ENCODE results near the gene ADGRG7. TPM values are rescaled to one million over a fixed set of nuclear protein-coding genes. Genes with fewer than 3 reads are reported as not detected.
"Not testable (repeated sequence)": the region's sequence is repeated elsewhere in the genome, so short reads cannot be mapped to it uniquely, and the experiment has no call there.

ADGRG7 gene
- total and polyA plus RNA-seq, 4 donors: 0.08 to 1.4 (median 0.51) TPM; not detected in 1

- H3K4me1 ChIP-seq (ENCODE audit: control insufficient read depth in 1 of 2, insufficient read depth in 2 of 2, low read length in 2 of 2): no peaks in the 10 kb centered on the region
- H3K27me3 ChIP-seq (ENCODE audit: control insufficient read depth in 1 of 2, insufficient read depth in 2 of 2, low read length in 1 of 2): no peaks in the 10 kb centered on the region
- no peak overlapping the region for H3K4me3 ChIP-seq (ENCODE audit: low read length in 2 of 2)
- WGBS, 2 donors: 96 to 97% methylated on average over 6 of the region's 6 CpGs
- H3K9me3 ChIP-seq (ENCODE audit: control insufficient read depth, low read length): no peaks in the 10 kb centered on the region
- H3K27ac ChIP-seq (ENCODE audit: low read depth in 1 of 2, low read length in 2 of 2): no peak overlapping the region
- DNase-seq (no peak), ATAC-seq (ENCODE audit: low FRiP score) (no peak)
- intact Hi-C loops (cut with DNase I): no loop called here
- peaks cover 0 to 5% of the 10 kb centered on the region in 2 donors for H3K36me3 ChIP-seq (ENCODE audit: control insufficient read depth in 1 of 2, insufficient read depth in 2 of 2, low read length in 1 of 2)
These were observed 33.7 kb upstream of the ADGRG7 start for GRCh38 chr3:100575704-100576103.

GRCh38 chr3:100577382-100578008 lies 31.9 kb upstream of the ADGRG7 start:
- Histone ChIP-seq H3K9me3 (ENCODE audit: control insufficient read depth, low read length) (no peaks in the 10 kb centered on the region), H3K27me3 (ENCODE audit: control insufficient read depth in 1 of 2, insufficient read depth in 2 of 2, low read length in 1 of 2) (no peaks in the 10 kb centered on the region), H3K36me3 (ENCODE audit: control insufficient read depth in 1 of 2, insufficient read depth in 2 of 2, low read length in 1 of 2) (peaks cover 0 to 5% of the 10 kb centered on the region in 2 donors), H3K4me1 (ENCODE audit: control insufficient read depth in 1 of 2, insufficient read depth in 2 of 2, low read length in 2 of 2) (no peaks in the 10 kb centered on the region), H3K27ac (ENCODE audit: low read depth in 1 of 2, low read length in 2 of 2) (no peak overlapping the region), H3K4me3 (ENCODE audit: low read length in 2 of 2) (no peak overlapping the region)
- no peak for ATAC-seq (ENCODE audit: low FRiP score)
- intact Hi-C loops (cut with DNase I): no loop called here
- DNase-seq: no peak
- WGBS, 2 donors: 79 to 86% methylated on average over 1 of the region's 1 CpG

- Histone ChIP-seq H3K9me3 (ENCODE audit: control insufficient read depth, low read length) (no peaks in the 10 kb centered on the region), H3K27me3 (ENCODE audit: control insufficient read depth in 1 of 2, insufficient read depth in 2 of 2, low read length in 1 of 2) (no peaks in the 10 kb centered on the region), H3K36me3 (ENCODE audit: control insufficient read depth in 1 of 2, insufficient read depth in 2 of 2, low read length in 1 of 2) (peaks cover 0 to 5% of the 10 kb centered on the region in 2 donors), H3K27ac (ENCODE audit: low read depth in 1 of 2, low read length in 2 of 2) (no peak overlapping the region), H3K4me1 (ENCODE audit: control insufficient read depth in 1 of 2, insufficient read depth in 2 of 2, low read length in 2 of 2) (no peaks in the 10 kb centered on the region), H3K4me3 (ENCODE audit: low read length in 2 of 2) (no peak overlapping the region)
- no peak for ATAC-seq (ENCODE audit: low FRiP score)
- intact Hi-C loops (cut with DNase I): no loop called here
- no peak for DNase-seq
These were observed 30.8 kb upstream of the ADGRG7 start for GRCh38 chr3:100578646-100579045.

GRCh38 chr3:100580147-100580546 lies 29.3 kb upstream of the ADGRG7 start:
- Histone ChIP-seq H3K4me3 (ENCODE audit: low read length in 2 of 2) (no peak overlapping the region), H3K36me3 (ENCODE audit: control insufficient read depth in 1 of 2, insufficient read depth in 2 of 2, low read length in 1 of 2) (peaks cover 0 to 5% of the 10 kb centered on the region in 2 donors), H3K9me3 (ENCODE audit: control insufficient read depth, low read length) (no peaks in the 10 kb centered on the region), H3K27me3 (ENCODE audit: control insufficient read depth in 1 of 2, insufficient read depth in 2 of 2, low read length in 1 of 2) (no peaks in the 10 kb centered on the region), H3K27ac (ENCODE audit: low read depth in 1 of 2, low read length in 2 of 2) (no peak overlapping the region), H3K4me1 (ENCODE audit: control insufficient read depth in 1 of 2, insufficient read depth in 2 of 2, low read length in 2 of 2) (no peaks in the 10 kb centered on the region)
- intact Hi-C loops (cut with DNase I): no loop called here
- WGBS, 2 donors: 23 to 62% methylated on average over 2 of the region's 2 CpGs
- ATAC-seq (ENCODE audit: low FRiP score) (no peak), DNase-seq (no peak)

GRCh38 chr3:100581650-100582049 lies 27.8 kb upstream of the ADGRG7 start:
- intact Hi-C loops (cut with DNase I): no loop called here
- no peak for ATAC-seq (ENCODE audit: low FRiP score)
- Histone ChIP-seq H3K4me1 (ENCODE audit: control insufficient read depth in 1 of 2, insufficient read depth in 2 of 2, low read length in 2 of 2) (no peaks in the 10 kb centered on the region), H3K27ac (ENCODE audit: low read depth in 1 of 2, low read length in 2 of 2) (no peak overlapping the region), H3K27me3 (ENCODE audit: control insufficient read depth in 1 of 2, insufficient read depth in 2 of 2, low read length in 1 of 2) (no peaks in the 10 kb centered on the region), H3K36me3 (ENCODE audit: control insufficient read depth in 1 of 2, insufficient read depth in 2 of 2, low read length in 1 of 2) (peaks cover 0 to 5% of the 10 kb centered on the region in 2 donors), H3K4me3 (ENCODE audit: low read length in 2 of 2) (no peak overlapping the region), H3K9me3 (ENCODE audit: control insufficient read depth, low read length) (no peaks in the 10 kb centered on the region)
- 83 to 85% methylated on average over 1 of the region's 1 CpG for WGBS, 2 donors
- no peak for DNase-seq

GRCh38 chr3:100582157-100582556 lies 27.2 kb upstream of the ADGRG7 start:
- H3K4me3 ChIP-seq (ENCODE audit: low read length in 2 of 2); H3K27ac ChIP-seq (ENCODE audit: low read depth in 1 of 2, low read length in 2 of 2); ATAC-seq (ENCODE audit: low FRiP score); H3K9me3 ChIP-seq (ENCODE audit: control insufficient read depth, low read length); DNase-seq; H3K36me3 ChIP-seq (ENCODE audit: control insufficient read depth in 1 of 2, insufficient read depth in 2 of 2, low read length in 1 of 2); H3K27me3 ChIP-seq (ENCODE audit: control insufficient read depth in 1 of 2, insufficient read depth in 2 of 2, low read length in 1 of 2); intact Hi-C loops (cut with DNase I); H3K4me1 ChIP-seq (ENCODE audit: control insufficient read depth in 1 of 2, insufficient read depth in 2 of 2, low read length in 2 of 2): not testable (repeated sequence)
- WGBS, 2 donors: 84 to 87% methylated on average over 10 of the region's 10 CpGs

- intact Hi-C loops (cut with DNase I): no loop called here
- Histone ChIP-seq H3K9me3 (ENCODE audit: control insufficient read depth, low read length) (no peaks in the 10 kb centered on the region), H3K36me3 (ENCODE audit: control insufficient read depth in 1 of 2, insufficient read depth in 2 of 2, low read length in 1 of 2) (no peaks in the 10 kb centered on the region), H3K27ac (ENCODE audit: low read depth in 1 of 2, low read length in 2 of 2) (no peak overlapping the region), H3K27me3 (ENCODE audit: control insufficient read depth in 1 of 2, insufficient read depth in 2 of 2, low read length in 1 of 2) (no peaks in the 10 kb centered on the region), H3K4me1 (ENCODE audit: control insufficient read depth in 1 of 2, insufficient read depth in 2 of 2, low read length in 2 of 2) (no peaks in the 10 kb centered on the region), H3K4me3 (ENCODE audit: low read length in 2 of 2) (no peak overlapping the region)
- no peak for DNase-seq
- ATAC-seq (ENCODE audit: low FRiP score): no peak
- 94 to 95% methylated on average over 3 of the region's 3 CpGs for WGBS, 2 donors
These were observed 25.2 kb upstream of the ADGRG7 start for GRCh38 chr3:100584101-100584660.

- Histone ChIP-seq H3K9me3 (ENCODE audit: control insufficient read depth, low read length) (no peaks in the 10 kb centered on the region), H3K27me3 (ENCODE audit: control insufficient read depth in 1 of 2, insufficient read depth in 2 of 2, low read length in 1 of 2) (no peaks in the 10 kb centered on the region), H3K4me1 (ENCODE audit: control insufficient read depth in 1 of 2, insufficient read depth in 2 of 2, low read length in 2 of 2) (no peaks in the 10 kb centered on the region), H3K27ac (ENCODE audit: low read depth in 1 of 2, low read length in 2 of 2) (no peak overlapping the region), H3K4me3 (ENCODE audit: low read length in 2 of 2) (no peak overlapping the region), H3K36me3 (ENCODE audit: control insufficient read depth in 1 of 2, insufficient read depth in 2 of 2, low read length in 1 of 2) (no peaks in the 10 kb centered on the region)
- 80 to 99% methylated on average over 3 of the region's 3 CpGs for WGBS, 2 donors
- DNase-seq (no peak), ATAC-seq (ENCODE audit: low FRiP score) (no peak)
- intact Hi-C loops (cut with DNase I): no loop called here
These were observed 22.6 kb upstream of the ADGRG7 start for GRCh38 chr3:100586832-100587231.

GRCh38 chr3:100588251-100588650 lies 21.1 kb upstream of the ADGRG7 start:
- no peaks in the 10 kb centered on the region for H3K36me3 ChIP-seq (ENCODE audit: control insufficient read depth in 1 of 2, insufficient read depth in 2 of 2, low read length in 1 of 2)
- H3K4me1 ChIP-seq (ENCODE audit: control insufficient read depth in 1 of 2, insufficient read depth in 2 of 2, low read length in 2 of 2): no peaks in the 10 kb centered on the region
- WGBS, 2 donors: 81% methylated on average over 1 of the region's 1 CpG
- no peaks in the 10 kb centered on the region for H3K27me3 ChIP-seq (ENCODE audit: control insufficient read depth in 1 of 2, insufficient read depth in 2 of 2, low read length in 1 of 2)
- no peak overlapping the region for H3K27ac ChIP-seq (ENCODE audit: low read depth in 1 of 2, low read length in 2 of 2)
- ATAC-seq (ENCODE audit: low FRiP score): no peak
- no peak overlapping the region for H3K4me3 ChIP-seq (ENCODE audit: low read length in 2 of 2)
- no peaks in the 10 kb centered on the region for H3K9me3 ChIP-seq (ENCODE audit: control insufficient read depth, low read length)
- intact Hi-C loops (cut with DNase I): no loop called here
- DNase-seq: no peak

All from aorta (tissue), 5 donors.